Fibroblast of the aortic adventitia (primary cell): Measurements from ENCODE around the gene MBD5. TPM values are rescaled to one million over a fixed set of nuclear protein-coding genes. Genes with fewer than 3 reads are reported as not detected.

ENCODE experiments used
- DNase-seq: peaks from one replicate; pipeline ENCODE4 v3.0.0-alpha.2; 2010; ENCODE audit warnings: low read depth
- H3K4me3 ChIP-seq: 2 replicates; pipeline ENCODE4 v1.5.1; 2011; ENCODE audit warnings: low read depth, mild to moderate bottlenecking, control low read depth, low read length, moderate library complexity
- CTCF ChIP-seq: IDR thresholded peaks from 2 replicates; pipeline ENCODE4 v1.5.1; 2011; ENCODE audit warnings: mild to moderate bottlenecking, low read length, control low read depth, inconsistent platforms; ENCODE audit not compliant: insufficient read depth
- total RNA-seq: library from RNA; depleted of rRNA; stranded (reverse); fragments of >200 nt; gene quantifications from 2 replicates; pipeline ENCODE4 v1.2.3, GENCODE V29; 2012; ENCODE audit warnings: low replicate concordance

MBD5 gene
- total RNA-seq, 1 donor = 41.4 TPM

GRCh38 chr2:148475626-148476025 is 454.7 kb downstream of the MBD5 start:
- TF ChIP-seq CTCF = no peak
- DNase-seq = no peak

GRCh38 chr2:148479398-148479797 is 458.5 kb downstream of the MBD5 start:
- H3K4me3 ChIP-seq = no peak overlapping the region
- DNase-seq = no peak
- no peak for TF ChIP-seq CTCF

More at GRCh38 chr2:148475626-148476025, 454.7 kb downstream of the MBD5 start:
- no peak overlapping the region for H3K4me3 ChIP-seq

- DNase-seq = no peak
- TF ChIP-seq CTCF = no peak
- no peak overlapping the region for H3K4me3 ChIP-seq
Observed at GRCh38 chr2:148483665-148484064, 462.8 kb downstream of the MBD5 start.

GRCh38 chr2:148484066-148484465 is 463.2 kb downstream of the MBD5 start:
- H3K4me3 ChIP-seq = no peak overlapping the region
- DNase-seq = no peak
- TF ChIP-seq CTCF = no peak

GRCh38 chr2:148486655-148487054 is 465.8 kb downstream of the MBD5 start:
- DNase-seq = no peak
- no peak overlapping the region for H3K4me3 ChIP-seq
- TF ChIP-seq CTCF = no peak

- no peak for DNase-seq
- TF ChIP-seq CTCF = no peak
- H3K4me3 ChIP-seq = no peak overlapping the region
Observed at GRCh38 chr2:148487439-148487838, 466.5 kb downstream of the MBD5 start.

- DNase-seq = no peak
- H3K4me3 ChIP-seq = no peak overlapping the region
- no peak for TF ChIP-seq CTCF
Observed at GRCh38 chr2:148490840-148491439, 470.0 kb downstream of the MBD5 start.
